Measurements from ENCODE around the gene SLC25A41. TPM values are rescaled to one million over a fixed set of nuclear protein-coding genes. Genes with fewer than 3 reads are reported as not detected.
A peak's percentile ranks its signal among the peaks of the same experiment; 100 is the strongest.

Gene SLC25A41
- total RNA-seq: 1 to 10 TPM in 1 of 3 donors, under 1 TPM in 2; 0.32 to 1.4 (median 0.43) TPM
- long read RNA-seq, donor 1: 0 reads
- long read RNA-seq, donor 2: 0 reads

GRCh38 chr19:6433663-6434062 lies at the start of gene SLC25A41:
SLC25A41 (minus strand) TSS chr19:6433763; CDS start chr19:6433693, 70 bp downstream.
- Histone ChIP-seq H3K4me3 (no peak within 1 kb of the TSS), H3K4me1 (ENCODE audit: low read depth) (no peaks in the 10 kb centered on the region), H3K36me3 (ENCODE audit: low read depth) (no peaks in the 10 kb centered on the region), H3K9me3 (no peaks in the 10 kb centered on the region)
- TF ChIP-seq, protein P1, sequence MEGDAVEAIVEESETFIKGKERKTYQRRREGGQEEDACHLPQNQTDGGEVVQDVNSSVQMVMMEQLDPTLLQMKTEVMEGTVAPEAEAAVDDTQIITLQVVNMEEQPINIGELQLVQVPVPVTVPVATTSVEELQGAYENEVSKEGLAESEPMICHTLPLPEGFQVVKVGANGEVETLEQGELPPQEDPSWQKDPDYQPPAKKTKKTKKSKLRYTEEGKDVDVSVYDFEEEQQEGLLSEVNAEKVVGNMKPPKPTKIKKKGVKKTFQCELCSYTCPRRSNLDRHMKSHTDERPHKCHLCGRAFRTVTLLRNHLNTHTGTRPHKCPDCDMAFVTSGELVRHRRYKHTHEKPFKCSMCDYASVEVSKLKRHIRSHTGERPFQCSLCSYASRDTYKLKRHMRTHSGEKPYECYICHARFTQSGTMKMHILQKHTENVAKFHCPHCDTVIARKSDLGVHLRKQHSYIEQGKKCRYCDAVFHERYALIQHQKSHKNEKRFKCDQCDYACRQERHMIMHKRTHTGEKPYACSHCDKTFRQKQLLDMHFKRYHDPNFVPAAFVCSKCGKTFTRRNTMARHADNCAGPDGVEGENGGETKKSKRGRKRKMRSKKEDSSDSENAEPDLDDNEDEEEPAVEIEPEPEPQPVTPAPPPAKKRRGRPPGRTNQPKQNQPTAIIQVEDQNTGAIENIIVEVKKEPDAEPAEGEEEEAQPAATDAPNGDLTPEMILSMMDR (IDR thresholded peaks at IDR 0.05): no peak
- intact Hi-C loops (cut with DNase I, micrococcal nuclease): no loop called here
- DNase-seq (no peak), ATAC-seq (no peak)

GRCh38 chr19:6483235-6483634 lies 49.7 kb upstream of the SLC25A41 start:
- H3K4me3 ChIP-seq: no peak overlapping the region
- H3K4me1 ChIP-seq (ENCODE audit: low read depth): no peaks in the 10 kb centered on the region
- no peaks in the 10 kb centered on the region for H3K9me3 ChIP-seq
- no peaks in the 10 kb centered on the region for H3K36me3 ChIP-seq (ENCODE audit: low read depth)
- DNase-seq: no peak
- intact Hi-C loops (cut with DNase I, micrococcal nuclease): no loop called here
- TF ChIP-seq, protein P1 (IDR thresholded peaks at IDR 0.05): no peak
- no peak for ATAC-seq

- DNase-seq: no peak
- no peaks in the 10 kb centered on the region for H3K9me3 ChIP-seq
Measured at GRCh38 chr19:6482343-6482686, 48.8 kb upstream of the SLC25A41 start.

DNA sequence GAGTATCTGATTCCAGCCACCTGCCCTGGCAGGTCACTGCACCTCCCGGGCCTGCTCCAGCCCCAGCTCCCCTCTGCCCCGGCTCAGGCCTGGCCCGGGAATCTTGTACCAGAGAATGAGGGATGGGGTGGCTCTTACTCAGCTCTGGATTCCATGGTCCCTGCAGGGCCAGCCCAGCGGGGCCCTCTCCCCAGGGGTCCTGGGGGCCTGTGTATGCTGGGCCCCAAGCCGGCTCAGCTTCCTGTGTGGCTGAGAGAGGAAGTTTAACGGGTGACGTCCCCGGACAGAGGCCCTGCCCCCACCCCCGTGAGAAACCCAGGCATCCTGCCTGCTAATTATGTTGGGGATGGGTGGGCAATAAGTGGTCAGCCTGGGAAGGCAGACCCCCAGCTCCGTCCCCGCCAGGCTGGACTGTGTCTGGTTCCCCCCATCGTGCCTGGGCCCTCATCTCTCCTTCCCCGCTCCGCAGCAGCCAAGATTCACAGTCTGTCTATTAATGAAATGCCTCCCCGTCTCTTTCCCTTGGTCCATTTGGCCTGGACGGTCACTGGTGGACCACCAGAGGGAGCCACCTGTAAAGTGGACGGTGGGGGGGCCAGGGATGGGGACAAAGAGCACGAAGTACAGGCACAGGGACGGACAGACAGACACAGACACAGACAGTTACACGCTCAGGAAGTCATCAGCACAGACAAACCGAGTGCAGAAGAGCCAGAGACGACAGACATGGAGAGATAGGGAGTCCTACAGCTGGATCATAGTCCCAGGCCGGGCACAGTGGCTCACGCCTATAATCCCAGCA lies 48.2 kb upstream of the SLC25A41 start, which contains the start of gene DENND1C:
Gene DENND1C, minus strand, starts transcription at position 247 of the 802 bp plus-strand sequence. Its CDS starts 92 bp downstream, at position 155.
- intact Hi-C loops (cut with DNase I, micrococcal nuclease): no loop called here
- no peaks in the 10 kb centered on the region for H3K36me3 ChIP-seq (ENCODE audit: low read depth)
- no peaks in the 10 kb centered on the region for H3K9me3 ChIP-seq
- DNase-seq (peak; percentile 59 to 87 (median 66)), ATAC-seq (peak; percentile 88)
- H3K4me1 ChIP-seq (ENCODE audit: low read depth): no peaks in the 10 kb centered on the region
- H3K4me3 ChIP-seq: no peak within 1 kb of the TSS
- TF ChIP-seq, protein P1 (IDR thresholded peaks at IDR 0.05): peak; percentile 7

More at GRCh38 chr19:6482343-6482686, 48.8 kb upstream of the SLC25A41 start:
- H3K4me3 ChIP-seq: no peak overlapping the region
- no peak for ATAC-seq
- intact Hi-C loops (cut with DNase I, micrococcal nuclease): no loop called here
- TF ChIP-seq, protein P1 (IDR thresholded peaks at IDR 0.05): no peak
- no peaks in the 10 kb centered on the region for H3K36me3 ChIP-seq (ENCODE audit: low read depth)
- H3K4me1 ChIP-seq (ENCODE audit: low read depth): no peaks in the 10 kb centered on the region

DNA sequence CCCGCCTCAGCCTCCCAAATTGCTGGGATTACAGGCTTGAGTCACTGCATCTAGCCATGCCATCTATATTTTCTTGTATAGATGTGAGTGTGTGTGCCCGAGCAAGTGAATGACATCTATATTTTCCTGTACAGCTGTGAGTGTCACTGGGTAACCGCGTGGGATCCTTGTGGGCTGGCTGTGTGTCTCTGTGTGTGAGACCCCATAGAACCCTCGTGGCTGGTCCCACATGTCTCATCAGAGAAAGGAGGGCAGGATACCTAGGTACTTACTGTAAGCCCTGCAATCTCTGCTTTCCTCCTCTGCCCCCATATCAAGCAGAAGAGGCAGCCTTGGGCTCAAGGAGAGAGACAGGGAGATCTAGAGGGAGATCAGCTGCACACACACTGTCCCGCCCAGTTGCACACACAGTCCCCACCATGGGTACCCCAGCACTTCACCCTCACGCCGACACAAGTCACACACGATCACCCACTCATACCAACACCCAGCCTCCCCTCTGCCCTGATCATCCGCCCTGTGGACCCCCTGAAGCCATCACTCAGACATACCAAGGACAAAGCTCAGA lies 47.4 kb upstream of the SLC25A41 start:
- TF ChIP-seq, protein P1 (IDR thresholded peaks at IDR 0.05): no peak
- no peaks in the 10 kb centered on the region for H3K36me3 ChIP-seq (ENCODE audit: low read depth)
- DNase-seq: no peak

More for the DNA sequence above, 47.4 kb upstream of the SLC25A41 start:
- no peak for ATAC-seq
- H3K4me3 ChIP-seq: no peak overlapping the region
- H3K9me3 ChIP-seq: no peaks in the 10 kb centered on the region
- peaks cover 1% of the 10 kb centered on the region for H3K4me1 ChIP-seq (ENCODE audit: low read depth)
- intact Hi-C loops (cut with DNase I, micrococcal nuclease): no loop called here

Measured in mucosa of descending colon (tissue), 3 donors.